ENCODE data around the gene ZNRD2. TPM values are rescaled to one million over a fixed set of nuclear protein-coding genes. Genes with fewer than 3 reads are reported as not detected.

Gene ZNRD2
- total and polyA plus RNA-seq, 2 of the 8 experiments (the other 6 are each of a cell fraction or from before 2014, with no cell fraction given): 53.4 to 125 TPM

DNA sequence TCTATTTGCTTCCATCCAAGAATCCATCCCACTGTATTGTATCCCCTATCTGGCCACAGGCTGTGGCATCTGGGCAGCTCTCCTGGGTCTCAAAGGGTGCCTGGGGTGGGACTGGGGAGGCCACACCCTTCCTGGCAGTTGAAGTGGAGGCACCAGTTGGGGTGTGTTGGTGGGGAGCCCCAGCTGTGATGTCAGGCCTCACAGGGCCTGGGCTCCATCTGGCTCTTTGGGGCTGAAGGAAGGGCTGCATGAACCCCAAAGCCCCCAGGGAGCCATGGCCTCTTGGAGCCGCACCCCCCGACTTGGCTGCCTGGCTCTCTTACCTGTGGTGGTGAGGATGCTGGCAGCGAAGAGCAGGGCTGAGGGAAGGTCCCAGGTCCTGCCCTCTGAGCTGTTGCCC, 24.9 kb downstream of the ZNRD2 start (continued):
- TF ChIP-seq CHD7 (IDR thresholded peaks at IDR 0.05; ENCODE audit: insufficient replicate concordance, low read length) (no peak), POLR2A (IDR thresholded peaks at IDR 0.05; ENCODE audit: control extremely low read depth in 1 of 2, low read depth in 2 of 2, low read length in 2 of 2) (no peak)
